Common myeloid progenitor, CD34-positive (primary cell): ENCODE results near the gene PTPN14.

Experiments
- CTCF ChIA-PET: fragments of 350-600 bp; sonication (Branson Sonifier 250); formaldehyde crosslinking; loops from one replicate; lab custom pipeline; 2021; ENCODE audit warnings: antibody characterized with exemption; lab: Charles Lee
- POLR2A ChIA-PET: fragments of 350-600 bp; sonication (Branson Sonifier 250); formaldehyde crosslinking; loops from one replicate; lab custom pipeline; 2021; ENCODE audit warnings: antibody characterized with exemption; lab: Charles Lee
- DNase-seq, 3 donors: peaks; one replicate each; pipeline versions ENCODE4 v3.0.0 to v3.0.0-alpha.2; 2013
- H3K27ac ChIP-seq, 2 experiments: 1 replicate in 1 of 2; 2 replicates in 1 of 2; pipeline ENCODE4 v1.7.0; 2013; ENCODE audit warnings: inconsistent platforms in 2 of 2, low read length in 2 of 2, mild to moderate bottlenecking in 2 of 2, low read depth in 1 of 2, moderate library complexity in 1 of 2; ENCODE audit not compliant: severe bottlenecking in 2 of 2, insufficient read depth in 1 of 2, poor library complexity in 1 of 2
- H3K27me3 ChIP-seq, 5 experiments: replicated peaks in 2 of 5; 1 replicate in 3 of 5; 2 replicates in 2 of 5; pipeline versions ENCODE4 v1.6.1 to v1.7.0; 2013; ENCODE audit warnings: low read length in 4 of 5, mild to moderate bottlenecking in 2 of 5, moderate library complexity in 2 of 5, inconsistent platforms in 1 of 5; ENCODE audit not compliant: insufficient read depth in 5 of 5, control insufficient read depth in 4 of 5
- H3K36me3 ChIP-seq, 4 experiments: 1 replicate in 2 of 4; 2 replicates in 2 of 4; pipeline versions ENCODE4 v1.6.1 to v1.7.0; 2013; ENCODE audit warnings: low read length in 3 of 4, control low read depth in 1 of 4, mild to moderate bottlenecking in 1 of 4; ENCODE audit not compliant: control insufficient read depth in 4 of 4, insufficient read depth in 4 of 4
- H3K4me1 ChIP-seq, 4 experiments: 1 replicate in 3 of 4; 2 replicates in 1 of 4; pipeline versions ENCODE4 v1.6.1 to v1.7.1; 2013; ENCODE audit warnings: low read length in 3 of 4, mild to moderate bottlenecking in 3 of 4, control low read depth in 1 of 4, inconsistent platforms in 1 of 4, moderate library complexity in 1 of 4; ENCODE audit not compliant: control insufficient read depth in 4 of 4, insufficient read depth in 4 of 4; ENCODE audit errors: control extremely low read depth in 1 of 4
- H3K4me3 ChIP-seq, 7 experiments: 1 replicate in 4 of 7; 2 replicates in 3 of 7; pipeline versions ENCODE4 v1.5.1 to v1.7.0; 2013; ENCODE audit warnings: mild to moderate bottlenecking in 7 of 7, low read length in 6 of 7, moderate library complexity in 6 of 7, inconsistent platforms in 2 of 7, low read depth in 2 of 7, control low read depth in 1 of 7; ENCODE audit not compliant: insufficient read depth in 4 of 7, control insufficient read depth in 1 of 7; ENCODE audit errors: extremely low read depth in 1 of 7
- H3K9me3 ChIP-seq, 5 experiments: 1 replicate in 4 of 5; 2 replicates in 1 of 5; pipeline versions ENCODE4 v1.6.1 to v1.7.1; 2013; ENCODE audit warnings: low read length in 4 of 5, mild to moderate bottlenecking in 2 of 5, inconsistent platforms in 1 of 5, low read depth in 1 of 5, moderate library complexity in 1 of 5; ENCODE audit not compliant: control insufficient read depth in 4 of 5, insufficient read depth in 2 of 5; ENCODE audit errors: control extremely low read depth in 1 of 5
- WGBS: methylation state at CpG from one replicate; pipeline ENCODE4 v1.1.5; 2013; ENCODE audit not compliant: insufficient coverage; 5-methylcytosine and 5-hydroxymethylcytosine counted together

The PTPN14 gene

GRCh38 chr1:214425716-214426425 is 125.5 kb downstream of the PTPN14 start:
- no CpG with 5 or more reads among the region's 5 CpGs for WGBS
- DNase-seq, result no peak
- ChIA-PET CTCF (no interaction called here), POLR2A (no interaction called here)
- H3K36me3 ChIP-seq, result no peaks in the 10 kb centered on the region
- no peaks in the 10 kb centered on the region for H3K27me3 ChIP-seq
- H3K27ac ChIP-seq, result no peak overlapping the region
- peak overlapping the region in 1 of 7 experiments; percentile 4 for H3K4me3 ChIP-seq
- peaks cover 12 to 48% (median 22%) of the 10 kb centered on the region in 4 experiments for H3K4me1 ChIP-seq
- H3K9me3 ChIP-seq, result peaks cover 0 to 2% (median 0%) of the 10 kb centered on the region in 5 experiments

- H3K27ac ChIP-seq, result no peak overlapping the region
- H3K9me3 ChIP-seq, result peaks cover 0 to 2% (median 0%) of the 10 kb centered on the region in 5 experiments
- POLR2A ChIA-PET, result no interaction called here
- no peaks in the 10 kb centered on the region for H3K27me3 ChIP-seq
- CTCF ChIA-PET, result no interaction called here
- WGBS, result 100% methylated on average over 2 of the region's 2 CpGs
- H3K4me1 ChIP-seq, result peaks cover 12 to 48% (median 22%) of the 10 kb centered on the region in 4 experiments
- DNase-seq, result no peak
- H3K36me3 ChIP-seq, result no peaks in the 10 kb centered on the region
- no peak overlapping the region for H3K4me3 ChIP-seq
Measured at GRCh38 chr1:214425101-214425500, 126.3 kb downstream of the PTPN14 start.

GRCh38 chr1:214423045-214423444 is 128.4 kb downstream of the PTPN14 start:
- Histone ChIP-seq H3K27ac (no peak overlapping the region), H3K9me3 (peaks cover 0 to 2% (median 0%) of the 10 kb centered on the region in 5 experiments), H3K27me3 (no peaks in the 10 kb centered on the region), H3K36me3 (no peaks in the 10 kb centered on the region), H3K4me3 (no peak overlapping the region), H3K4me1 (peaks cover 7 to 33% (median 17%) of the 10 kb centered on the region in 4 experiments)
- DNase-seq, result no peak
- CTCF ChIA-PET, result interaction anchor here (1.4 kb wide), 1 partner anchor 20 kb away, joined by 3 read pairs; no protein-coding TSS in a partner anchor
- WGBS, result 100% methylated on average over 4 of the region's 5 CpGs
- POLR2A ChIA-PET, result no interaction called here

- H3K27me3 ChIP-seq, result no peaks in the 10 kb centered on the region
- 97% methylated on average over 3 of the region's 8 CpGs for WGBS
- peaks cover 4 to 24% (median 11%) of the 10 kb centered on the region in 4 experiments for H3K4me1 ChIP-seq
- DNase-seq, result no peak
- ChIA-PET CTCF (interaction anchor here (1.4 kb wide), 1 partner anchor 19 kb away, joined by 3 read pairs; no protein-coding TSS in a partner anchor), POLR2A (no interaction called here)
- no peak overlapping the region for H3K4me3 ChIP-seq
- H3K9me3 ChIP-seq, result peaks cover 0 to 2% (median 0%) of the 10 kb centered on the region in 5 experiments
- no peaks in the 10 kb centered on the region for H3K36me3 ChIP-seq
- H3K27ac ChIP-seq, result no peak overlapping the region
Measured at GRCh38 chr1:214422137-214422671, 129.2 kb downstream of the PTPN14 start.

GRCh38 chr1:214420833-214421232 is 130.6 kb downstream of the PTPN14 start:
- 100% methylated on average over 1 of the region's 2 CpGs for WGBS
- Histone ChIP-seq H3K4me1 (peaks cover 0 to 11% (median 5%) of the 10 kb centered on the region in 4 experiments), H3K9me3 (peaks cover 0 to 2% (median 0%) of the 10 kb centered on the region in 5 experiments), H3K36me3 (no peaks in the 10 kb centered on the region), H3K4me3 (no peak overlapping the region), H3K27ac (no peak overlapping the region), H3K27me3 (no peaks in the 10 kb centered on the region)
- POLR2A ChIA-PET, result no interaction called here
- CTCF ChIA-PET, result no interaction called here
- no peak for DNase-seq

GRCh38 chr1:214420341-214420740 is 131.1 kb downstream of the PTPN14 start:
- CTCF ChIA-PET, result no interaction called here
- POLR2A ChIA-PET, result no interaction called here
- Histone ChIP-seq H3K36me3 (no peaks in the 10 kb centered on the region), H3K9me3 (peaks cover 0 to 2% (median 0%) of the 10 kb centered on the region in 5 experiments), H3K27me3 (no peaks in the 10 kb centered on the region), H3K4me1 (peaks cover 0 to 6% (median 2%) of the 10 kb centered on the region in 4 experiments), H3K4me3 (no peak overlapping the region), H3K27ac (no peak overlapping the region)
- DNase-seq, result no peak
- no CpG with 5 or more reads among the region's 1 CpG for WGBS

GRCh38 chr1:214419650-214420049 is 131.8 kb downstream of the PTPN14 start:
- Histone ChIP-seq H3K9me3 (peaks cover 0 to 2% (median 0%) of the 10 kb centered on the region in 5 experiments), H3K4me1 (peaks cover 0 to 2% (median 0%) of the 10 kb centered on the region in 4 experiments), H3K27ac (no peak overlapping the region), H3K27me3 (no peaks in the 10 kb centered on the region), H3K4me3 (no peak overlapping the region), H3K36me3 (no peaks in the 10 kb centered on the region)
- ChIA-PET CTCF (no interaction called here), POLR2A (no interaction called here)
- WGBS, result 80% methylated on average over 1 of the region's 3 CpGs
- no peak for DNase-seq
